Measurements from ENCODE around the gene BHLHE23. TPM values are rescaled to one million over a fixed set of nuclear protein-coding genes. Genes with fewer than 3 reads are reported as not detected.

Gene BHLHE23
- total RNA-seq, 4 donors from 2014 or later, result not detected

- peaks cover 8 to 78% (median 36%) of the 10 kb centered on the region in 4 donors for H3K27me3 ChIP-seq
- H3K27ac ChIP-seq (replicated peaks in 1 of 4), result no peak overlapping the region
Measured at GRCh38 chr20:62971211-62971949, 35.4 kb downstream of the BHLHE23 start.

GRCh38 chr20:62970307-62971210, 36.2 kb downstream of the BHLHE23 start:
- TF ChIP-seq POLR2AphosphoS5 (IDR thresholded peaks at IDR 0.05), result no peak
- no peak for TF ChIP-seq EP300 (IDR thresholded peaks at IDR 0.05)
- TF ChIP-seq POLR2A (IDR thresholded peaks at IDR 0.05; ENCODE audit: low read depth), result no peak
- TF ChIP-seq CTCF (IDR thresholded peaks at IDR 0.05), result no peak
- Histone ChIP-seq H3K9me3 (no peaks in the 10 kb centered on the region), H3K4me3 (no peak overlapping the region), H3K36me3 (peaks cover 0 to 10% (median 3%) of the 10 kb centered on the region in 4 donors), H3K27me3 (peaks cover 8 to 70% (median 33%) of the 10 kb centered on the region in 4 donors), H3K27ac (replicated peaks in 1 of 4) (no peak overlapping the region), H3K4me1 (peaks cover 7 to 13% (median 13%) of the 10 kb centered on the region in 4 donors)
- intact Hi-C loops (cut with DNase I), result no loop called here
- WGBS, result 50% methylated on average over 8 of the region's 33 CpGs
- no peak for DNase-seq (ENCODE audit: extremely low spot score)

More at GRCh38 chr20:62971211-62971949, 35.4 kb downstream of the BHLHE23 start:
- Histone ChIP-seq H3K36me3 (peaks cover 0 to 7% (median 2%) of the 10 kb centered on the region in 4 donors), H3K4me3 (no peak overlapping the region), H3K4me1 (peaks cover 7 to 13% (median 13%) of the 10 kb centered on the region in 4 donors), H3K9me3 (no peaks in the 10 kb centered on the region)
- no peak for DNase-seq (ENCODE audit: extremely low spot score)
- intact Hi-C loops (cut with DNase I), result no loop called here
- 82% methylated on average over 9 of the region's 10 CpGs for WGBS
- TF ChIP-seq POLR2AphosphoS5 (IDR thresholded peaks at IDR 0.05) (no peak), CTCF (IDR thresholded peaks at IDR 0.05) (no peak), POLR2A (IDR thresholded peaks at IDR 0.05; ENCODE audit: low read depth) (no peak), EP300 (IDR thresholded peaks at IDR 0.05) (no peak)

DNA sequence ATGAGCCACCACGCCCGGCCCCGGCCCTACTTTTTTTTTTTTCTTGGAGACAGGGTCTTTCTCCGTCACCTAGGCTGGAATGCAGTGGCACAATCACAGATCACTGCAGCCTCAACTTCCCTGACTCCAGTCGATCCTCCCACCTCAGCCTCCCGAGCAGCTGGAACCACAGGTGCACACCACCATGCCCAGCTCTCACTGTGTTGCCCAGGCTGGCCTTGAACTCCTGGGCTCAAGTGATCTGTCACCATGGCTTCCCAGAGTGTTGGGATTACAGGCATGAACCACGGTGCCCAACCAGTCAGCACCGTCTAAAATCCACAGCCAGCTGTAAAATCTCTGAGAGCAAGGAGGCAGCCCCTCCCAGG, 36.8 kb downstream of the BHLHE23 start:
- no peak overlapping the region for H3K27ac ChIP-seq (replicated peaks in 1 of 4)
- H3K4me1 ChIP-seq, result peaks cover 7 to 13% (median 13%) of the 10 kb centered on the region in 4 donors
- TF ChIP-seq POLR2AphosphoS5 (IDR thresholded peaks at IDR 0.05), result no peak
- no peak for TF ChIP-seq EP300 (IDR thresholded peaks at IDR 0.05)
- no peak for TF ChIP-seq POLR2A (IDR thresholded peaks at IDR 0.05; ENCODE audit: low read depth)
- TF ChIP-seq CTCF (IDR thresholded peaks at IDR 0.05), result no peak
- no peak for DNase-seq (ENCODE audit: extremely low spot score)
- no peak overlapping the region for H3K4me3 ChIP-seq
- 79% methylated on average over 8 of the region's 8 CpGs for WGBS
- H3K9me3 ChIP-seq, result no peaks in the 10 kb centered on the region
- intact Hi-C loops (cut with DNase I), result no loop called here
- peaks cover 0 to 16% (median 5%) of the 10 kb centered on the region in 4 donors for H3K36me3 ChIP-seq
- peaks cover 7 to 64% (median 29%) of the 10 kb centered on the region in 4 donors for H3K27me3 ChIP-seq

DNA sequence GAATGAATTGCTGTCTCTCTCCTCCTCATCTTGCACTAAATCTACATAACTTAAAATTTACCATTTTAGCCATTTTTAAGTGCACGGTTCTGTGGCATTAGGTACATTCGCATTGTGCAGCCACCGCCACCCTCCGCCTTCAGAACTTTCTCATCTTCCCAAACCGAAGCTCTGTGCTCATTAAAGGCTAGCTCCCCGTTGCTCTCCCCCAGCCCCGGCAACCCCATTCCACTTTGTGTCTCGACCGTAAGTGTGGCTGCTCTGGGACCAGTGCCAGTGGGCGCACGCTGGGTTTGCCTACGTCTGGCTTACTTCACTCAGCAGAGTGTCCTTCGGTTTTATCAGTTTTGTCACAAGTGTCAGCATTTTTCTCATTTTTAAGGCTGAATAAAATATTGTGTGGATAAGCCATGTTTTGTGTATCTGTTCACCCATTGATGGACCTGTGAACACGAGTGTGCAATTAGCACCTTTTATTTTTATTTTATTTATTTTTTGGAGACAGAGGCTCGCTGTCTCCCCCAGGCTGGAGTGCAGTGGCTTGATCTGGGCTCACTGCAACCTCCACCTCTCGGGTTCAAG, 37.5 kb downstream of the BHLHE23 start:
- peaks cover under 1 to 57% (median 23%) of the 10 kb centered on the region in 4 donors for H3K27me3 ChIP-seq
- 56% methylated on average over 16 of the region's 16 CpGs for WGBS

More for the DNA sequence above, 37.5 kb downstream of the BHLHE23 start:
- Histone ChIP-seq H3K9me3 (no peaks in the 10 kb centered on the region), H3K4me3 (no peak overlapping the region), H3K27ac (replicated peaks in 1 of 4) (no peak overlapping the region), H3K36me3 (peaks cover 0 to 23% (median 5%) of the 10 kb centered on the region in 4 donors), H3K4me1 (peaks cover 7 to 13% (median 13%) of the 10 kb centered on the region in 4 donors)
- intact Hi-C loops (cut with DNase I), result no loop called here
- no peak for DNase-seq (ENCODE audit: extremely low spot score)
- TF ChIP-seq CTCF (IDR thresholded peaks at IDR 0.05) (no peak), EP300 (IDR thresholded peaks at IDR 0.05) (no peak), POLR2A (IDR thresholded peaks at IDR 0.05; ENCODE audit: low read depth) (no peak), POLR2AphosphoS5 (IDR thresholded peaks at IDR 0.05) (no peak)
